ENCODE data around the gene CRHR2. TPM values are rescaled to one million over a fixed set of nuclear protein-coding genes. Genes with fewer than 3 reads are reported as not detected.

CRHR2 gene
- total and polyA plus RNA-seq, 4 donors: 0.02 to 0.20 TPM; not detected in 2

DNA sequence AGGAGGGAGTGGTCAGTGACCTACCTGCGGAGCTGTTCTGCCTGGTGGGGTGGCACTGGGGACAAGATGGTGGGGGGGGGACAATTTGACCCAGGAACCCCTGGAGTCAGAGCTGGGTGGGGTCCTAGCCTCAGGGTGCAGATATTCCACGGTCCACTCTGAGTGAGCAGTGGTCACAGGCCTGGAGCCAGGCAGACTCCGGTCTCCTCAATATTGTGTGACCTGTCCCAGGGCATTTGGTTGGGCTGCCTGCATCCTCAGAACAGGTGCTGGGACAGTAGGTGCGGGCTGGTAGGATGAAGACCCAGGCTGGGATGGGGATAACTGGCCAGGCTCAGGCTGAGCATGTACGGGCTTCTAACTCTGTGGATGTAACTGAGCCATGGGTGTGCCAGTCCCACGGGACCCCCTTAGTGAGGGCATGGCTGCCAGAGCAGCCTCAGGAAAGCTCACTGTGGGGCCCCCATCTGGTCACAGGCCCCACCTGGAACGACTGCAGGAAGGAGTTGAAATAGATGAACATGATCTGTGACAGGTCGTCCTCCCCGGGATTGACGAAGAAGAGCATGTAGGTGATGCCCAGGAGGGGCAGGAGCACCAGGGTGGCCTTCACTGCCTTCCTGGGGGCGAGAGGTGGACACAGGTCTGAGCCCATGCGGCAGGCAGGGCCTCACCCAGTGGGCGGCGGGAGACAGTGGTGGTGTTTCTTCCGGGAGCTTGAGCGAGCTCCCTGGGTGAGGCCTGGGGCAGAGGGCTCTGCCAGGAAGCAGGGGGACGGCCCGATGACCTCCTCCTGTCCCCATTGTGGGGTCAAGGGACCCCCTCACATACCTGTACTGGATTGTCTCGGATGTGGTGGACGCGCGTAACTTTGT lies 26.9 kb downstream of the CRHR2 start:
- no peak overlapping the region for H3K9ac ChIP-seq (ENCODE audit: insufficient read depth in 1 of 2, low read length in 2 of 2)
- H3K36me3 ChIP-seq (ENCODE audit: control insufficient read depth in 4 of 4, insufficient read depth in 4 of 4, low read length in 4 of 4): peaks cover 0 to 1% (median 0%) of the 10 kb centered on the region in 4 donors
- no peak overlapping the region for H3K27ac ChIP-seq (ENCODE audit: low read depth in 1 of 2, low read length in 1 of 2)
- no peak for DNase-seq
- ATAC-seq (ENCODE audit: insufficient read depth, low FRiP score): no peak
- H3K4me3 ChIP-seq: no peak overlapping the region
- no peaks in the 10 kb centered on the region for H3K4me1 ChIP-seq (ENCODE audit: control insufficient read depth in 5 of 5, insufficient read depth in 5 of 5, low read length in 5 of 5)
- no peaks in the 10 kb centered on the region for H3K9me3 ChIP-seq (ENCODE audit: control insufficient read depth in 4 of 4, insufficient read depth in 3 of 4, low read length in 3 of 4)
- 92% methylated on average over 22 of the region's 22 CpGs for WGBS, 2 donors
- TF ChIP-seq, protein P1, sequence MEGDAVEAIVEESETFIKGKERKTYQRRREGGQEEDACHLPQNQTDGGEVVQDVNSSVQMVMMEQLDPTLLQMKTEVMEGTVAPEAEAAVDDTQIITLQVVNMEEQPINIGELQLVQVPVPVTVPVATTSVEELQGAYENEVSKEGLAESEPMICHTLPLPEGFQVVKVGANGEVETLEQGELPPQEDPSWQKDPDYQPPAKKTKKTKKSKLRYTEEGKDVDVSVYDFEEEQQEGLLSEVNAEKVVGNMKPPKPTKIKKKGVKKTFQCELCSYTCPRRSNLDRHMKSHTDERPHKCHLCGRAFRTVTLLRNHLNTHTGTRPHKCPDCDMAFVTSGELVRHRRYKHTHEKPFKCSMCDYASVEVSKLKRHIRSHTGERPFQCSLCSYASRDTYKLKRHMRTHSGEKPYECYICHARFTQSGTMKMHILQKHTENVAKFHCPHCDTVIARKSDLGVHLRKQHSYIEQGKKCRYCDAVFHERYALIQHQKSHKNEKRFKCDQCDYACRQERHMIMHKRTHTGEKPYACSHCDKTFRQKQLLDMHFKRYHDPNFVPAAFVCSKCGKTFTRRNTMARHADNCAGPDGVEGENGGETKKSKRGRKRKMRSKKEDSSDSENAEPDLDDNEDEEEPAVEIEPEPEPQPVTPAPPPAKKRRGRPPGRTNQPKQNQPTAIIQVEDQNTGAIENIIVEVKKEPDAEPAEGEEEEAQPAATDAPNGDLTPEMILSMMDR (IDR thresholded peaks at IDR 0.05; ENCODE audit: control extremely low read depth, extremely low read depth): no peak
- H3K27me3 ChIP-seq (ENCODE audit: control insufficient read depth in 3 of 3, insufficient read depth in 3 of 3, low read length in 2 of 3): no peaks in the 10 kb centered on the region

DNA sequence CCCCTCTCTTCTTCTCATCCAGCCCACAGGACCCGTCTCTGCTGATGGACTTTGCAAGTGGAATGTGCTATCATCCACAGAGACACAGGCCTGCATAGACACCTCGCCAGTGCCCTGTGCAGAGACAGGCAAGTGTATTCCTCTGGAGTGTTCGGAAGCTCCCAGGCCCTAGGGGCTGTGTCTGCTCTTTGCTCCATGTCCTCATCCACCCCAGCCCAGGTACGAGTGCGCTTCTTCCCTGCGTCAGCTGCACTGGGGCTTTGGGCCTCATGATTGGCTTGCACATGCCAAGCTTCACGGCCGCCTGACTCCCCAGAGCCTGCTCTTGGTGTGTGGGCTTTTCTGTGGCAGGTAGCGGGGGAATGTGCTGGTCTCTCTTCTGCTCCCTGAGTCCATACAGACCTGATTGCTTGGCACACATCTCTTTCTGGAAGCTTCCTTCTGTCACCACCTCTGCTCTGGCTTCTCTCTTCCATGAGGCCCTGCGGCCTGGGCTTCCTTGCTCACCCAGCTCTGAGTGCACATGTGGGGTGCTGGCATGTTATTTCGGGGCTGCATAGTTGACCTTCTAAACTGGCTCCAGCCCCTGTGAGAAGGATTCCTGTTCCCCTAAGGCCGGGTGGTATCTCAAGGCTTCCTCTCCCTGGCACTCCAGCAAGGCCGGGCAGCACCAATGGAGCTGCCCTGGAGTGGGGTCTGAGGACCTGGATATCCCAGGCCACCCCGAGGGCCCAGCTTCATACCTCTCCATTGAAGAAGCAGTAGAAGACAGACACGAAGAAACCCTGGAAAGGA lies 27.8 kb downstream of the CRHR2 start:
- no peak for DNase-seq
- H3K9ac ChIP-seq (ENCODE audit: insufficient read depth in 1 of 2, low read length in 2 of 2): no peak overlapping the region
- no peak overlapping the region for H3K4me3 ChIP-seq
- WGBS, 2 donors: 95 to 96% methylated on average over 15 of the region's 15 CpGs
- H3K27me3 ChIP-seq (ENCODE audit: control insufficient read depth in 3 of 3, insufficient read depth in 3 of 3, low read length in 2 of 3): no peaks in the 10 kb centered on the region
- no peak overlapping the region for H3K27ac ChIP-seq (ENCODE audit: low read depth in 1 of 2, low read length in 1 of 2)
- TF ChIP-seq, protein P1 (IDR thresholded peaks at IDR 0.05; ENCODE audit: control extremely low read depth, extremely low read depth): no peak
- no peak for ATAC-seq (ENCODE audit: insufficient read depth, low FRiP score)
- H3K9me3 ChIP-seq (ENCODE audit: control insufficient read depth in 4 of 4, insufficient read depth in 3 of 4, low read length in 3 of 4): no peaks in the 10 kb centered on the region
- H3K36me3 ChIP-seq (ENCODE audit: control insufficient read depth in 4 of 4, insufficient read depth in 4 of 4, low read length in 4 of 4): peaks cover 0 to 1% (median 0%) of the 10 kb centered on the region in 4 donors
- no peaks in the 10 kb centered on the region for H3K4me1 ChIP-seq (ENCODE audit: control insufficient read depth in 5 of 5, insufficient read depth in 5 of 5, low read length in 5 of 5)

DNA sequence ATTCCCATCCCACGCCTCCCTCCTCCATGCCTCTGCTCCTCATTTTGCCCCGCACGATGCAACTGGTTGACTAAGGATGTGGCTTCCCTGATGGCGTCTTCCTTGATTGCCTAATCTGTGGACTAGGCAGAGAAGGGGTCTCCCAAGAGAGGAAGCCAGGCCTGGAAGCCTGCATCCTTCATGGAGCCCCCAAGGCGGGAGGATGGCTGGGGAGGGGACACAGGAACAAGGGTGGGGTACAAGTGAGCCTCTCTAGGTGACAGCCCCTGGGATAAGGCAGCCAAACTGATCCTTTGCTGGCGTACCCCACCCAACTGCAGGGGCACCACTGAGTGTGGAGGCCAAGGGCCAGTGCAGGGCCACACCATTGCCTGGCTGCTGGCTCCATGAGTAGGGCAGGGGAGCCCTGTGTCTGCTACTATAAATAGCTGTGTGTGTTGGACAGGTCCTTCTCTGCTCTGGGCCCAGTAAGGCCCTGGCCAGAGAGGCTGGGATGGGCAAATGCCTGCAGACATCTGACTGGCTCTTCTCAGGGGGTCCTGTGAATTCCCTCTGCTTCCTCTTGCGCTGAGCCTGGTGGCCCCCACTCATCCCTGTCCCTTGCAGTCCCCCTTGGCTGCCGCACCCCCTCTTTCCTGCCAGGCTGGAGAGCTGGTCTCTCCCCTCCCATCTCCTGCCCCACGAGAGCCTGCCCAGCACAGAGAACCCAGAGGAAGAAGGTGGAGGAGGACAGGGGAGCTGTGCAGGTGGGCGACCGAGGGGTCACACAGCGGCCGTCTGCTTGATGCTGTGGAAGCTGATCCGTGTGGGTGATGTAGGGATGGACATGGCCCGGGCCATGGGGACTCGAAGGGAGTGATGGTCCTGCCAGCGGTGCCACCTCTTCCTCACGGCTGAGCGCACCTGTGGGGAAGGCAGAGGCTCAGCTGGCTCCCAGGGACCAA lies 29.3 kb downstream of the CRHR2 start:
- ATAC-seq (ENCODE audit: insufficient read depth, low FRiP score) (no peak), DNase-seq (no peak)
- 87 to 89% methylated on average over 18 to 19 of the region's 19 CpGs for WGBS, 2 donors
- H3K36me3 ChIP-seq (ENCODE audit: control insufficient read depth in 4 of 4, insufficient read depth in 4 of 4, low read length in 4 of 4): peaks cover 0 to 1% (median 0%) of the 10 kb centered on the region in 4 donors
- H3K4me1 ChIP-seq (ENCODE audit: control insufficient read depth in 5 of 5, insufficient read depth in 5 of 5, low read length in 5 of 5): no peaks in the 10 kb centered on the region
- no peak overlapping the region for H3K27ac ChIP-seq (ENCODE audit: low read depth in 1 of 2, low read length in 1 of 2)
- H3K9me3 ChIP-seq (ENCODE audit: control insufficient read depth in 4 of 4, insufficient read depth in 3 of 4, low read length in 3 of 4): no peaks in the 10 kb centered on the region
- no peak overlapping the region for H3K9ac ChIP-seq (ENCODE audit: insufficient read depth in 1 of 2, low read length in 2 of 2)
- TF ChIP-seq, protein P1 (IDR thresholded peaks at IDR 0.05; ENCODE audit: control extremely low read depth, extremely low read depth): no peak
- no peaks in the 10 kb centered on the region for H3K27me3 ChIP-seq (ENCODE audit: control insufficient read depth in 3 of 3, insufficient read depth in 3 of 3, low read length in 2 of 3)
- no peak overlapping the region for H3K4me3 ChIP-seq

Measured in lung (tissue), 12 donors.